HUES64 (cell line): Measurements from ENCODE around the gene ALOX12.
"Not testable (repeated sequence)": the region's sequence is repeated elsewhere in the genome, so short reads cannot be mapped to it uniquely, and the experiment has no call there.

Experiments used
- H3K27ac ChIP-seq: 2 replicates; pipeline ENCODE4 v1.7.0; 2013; ENCODE audit warnings: low read depth, low read length, inconsistent platforms
- H3K27me3 ChIP-seq: 2 replicates; pipeline ENCODE4 v1.6.1; 2013; ENCODE audit warnings: mild to moderate bottlenecking, low read length; ENCODE audit not compliant: insufficient read depth
- H3K36me3 ChIP-seq: 2 replicates; pipeline ENCODE4 v1.6.1; 2013; ENCODE audit warnings: mild to moderate bottlenecking, low read length; ENCODE audit not compliant: insufficient read depth
- H3K4me1 ChIP-seq: 2 replicates; pipeline ENCODE4 v1.6.1; 2013; ENCODE audit warnings: mild to moderate bottlenecking, low read length, moderate library complexity; ENCODE audit not compliant: insufficient read depth
- H3K4me3 ChIP-seq: 2 replicates; pipeline ENCODE4 v1.5.1; 2013; ENCODE audit warnings: mild to moderate bottlenecking, low read length, moderate library complexity
- H3K9ac ChIP-seq: 2 replicates; pipeline ENCODE4 v1.6.1; 2013; ENCODE audit warnings: mild to moderate bottlenecking, low read depth, low read length
- H3K9me3 ChIP-seq: 2 replicates; pipeline ENCODE4 v1.6.1; 2013; ENCODE audit warnings: low read depth, low read length; ENCODE audit not compliant: insufficient read depth
- WGBS: fragments of 150-250, 120-280 bp; methylation state at CpG from one replicate; pipeline ENCODE4 v1.1.7; 2013; ENCODE audit warnings: missing lambda C conversion rate; 5-methylcytosine and 5-hydroxymethylcytosine counted together

The ALOX12 gene

GRCh38 chr17:7050583-7050982, 54.7 kb downstream of the ALOX12 start:
- WGBS, result 84% methylated on average over 8 of the region's 9 CpGs
- H3K4me1 ChIP-seq, H3K27ac ChIP-seq, H3K9me3 ChIP-seq, H3K4me3 ChIP-seq, H3K36me3 ChIP-seq, H3K9ac ChIP-seq: not testable (repeated sequence)
- H3K27me3 ChIP-seq, result peaks cover 24% of the 10 kb centered on the region

DNA sequence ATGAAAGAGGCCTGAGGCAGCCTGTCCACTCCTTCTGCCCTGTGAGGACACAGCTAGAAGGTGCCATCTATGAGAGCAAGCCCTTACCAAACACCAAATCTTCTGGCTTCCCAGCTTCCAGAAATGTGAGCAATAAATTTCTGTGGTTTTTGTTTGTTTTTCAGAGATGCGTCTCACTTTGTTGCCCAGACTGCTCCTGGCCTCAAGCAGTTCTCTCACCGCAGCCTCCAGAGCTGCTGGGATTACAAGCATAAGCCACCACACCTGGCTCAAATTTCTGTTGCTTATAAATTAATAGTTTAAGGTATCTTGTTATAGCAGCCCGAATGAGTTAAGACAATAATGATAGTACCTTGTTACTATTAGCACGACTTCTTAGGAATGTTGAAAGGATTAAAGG, 60.5 kb downstream of the ALOX12 start:
- Histone ChIP-seq H3K4me3 (no peak overlapping the region), H3K4me1 (no peaks in the 10 kb centered on the region), H3K36me3 (no peaks in the 10 kb centered on the region), H3K9ac (no peak overlapping the region), H3K27me3 (0 out of 2 replicates have a peak, but pooled peaks cover 4% of the 10 kb centered on the region), H3K27ac (no peak overlapping the region), H3K9me3 (no peaks in the 10 kb centered on the region)
- 92% methylated on average over 4 of the region's 4 CpGs for WGBS

DNA sequence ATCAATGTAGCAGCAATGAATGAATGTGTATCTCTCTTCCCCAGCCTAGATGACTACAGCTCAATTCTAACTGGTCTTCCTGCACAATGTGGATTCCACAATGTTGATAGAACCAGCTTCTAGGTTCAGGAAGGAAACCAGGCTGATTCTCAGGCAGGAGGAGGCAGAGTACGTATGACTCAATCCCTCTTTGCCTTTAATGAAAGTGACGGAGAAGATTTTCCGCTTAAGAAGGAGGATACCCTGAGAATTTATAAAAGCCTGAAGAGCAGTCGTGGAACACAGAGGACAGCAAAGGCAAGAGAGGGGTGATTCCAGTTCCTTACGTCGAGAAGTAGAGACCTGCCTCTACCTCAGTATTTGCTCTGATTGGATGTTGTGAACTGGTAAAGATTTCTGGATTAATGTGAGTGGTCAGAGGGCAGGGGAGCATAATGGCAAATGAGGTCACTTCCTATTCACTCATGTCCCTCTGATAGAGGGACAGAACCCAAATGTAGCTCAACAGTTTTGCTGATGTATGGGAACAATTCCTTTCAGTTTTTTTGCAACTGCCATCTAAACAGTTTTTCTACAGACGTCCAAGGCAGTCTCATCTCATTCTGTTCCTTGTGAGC, 63.1 kb downstream of the ALOX12 start:
- Histone ChIP-seq H3K36me3 (no peaks in the 10 kb centered on the region), H3K27me3 (no peaks in the 10 kb centered on the region), H3K27ac (no peak overlapping the region), H3K9me3 (no peaks in the 10 kb centered on the region), H3K9ac (no peak overlapping the region), H3K4me3 (no peak overlapping the region), H3K4me1 (0 out of 2 replicates have a peak, but pooled peaks cover 6% of the 10 kb centered on the region)
- 88% methylated on average over 7 of the region's 7 CpGs for WGBS
